Measurements from ENCODE around the gene SGCG. TPM values are rescaled to one million over a fixed set of nuclear protein-coding genes. Genes with fewer than 3 reads are reported as not detected.

SGCG gene
- total RNA-seq, 2 experiments from 2014 or later = not detected

GRCh38 chr13:23159760-23160637 is 20.8 kb upstream of the SGCG start:
- no peaks in the 10 kb centered on the region for H4K20me1 ChIP-seq (ENCODE audit: insufficient read depth, low read length)
- intact Hi-C loops (cut with micrococcal nuclease; ENCODE audit: unreplicated experiment) = no loop called here

GRCh38 chr13:23160638-23161480 is 19.9 kb upstream of the SGCG start:
- no peak overlapping the region for H2AFZ ChIP-seq (ENCODE audit: low read length)
- TF ChIP-seq CTCF (conservative IDR thresholded peaks at IDR 0.05; ENCODE audit: low read length) = no peak
- TF ChIP-seq EZH2phosphoT487 (IDR thresholded peaks at IDR 0.05; ENCODE audit: borderline replicate concordance, low read depth, low read length) = no peak
- no peak for DNase-seq (ENCODE audit: low spot score)
- no peaks in the 10 kb centered on the region for H3K36me3 ChIP-seq (ENCODE audit: insufficient read depth, low read length)
- H3K4me1 ChIP-seq (ENCODE audit: insufficient read depth, low read length, poor library complexity, severe bottlenecking) = no peaks in the 10 kb centered on the region
- H3K27ac ChIP-seq (ENCODE audit: low read depth, low read length, poor library complexity, severe bottlenecking) = no peak overlapping the region
- ChIA-PET CTCF (ENCODE audit: unreplicated experiment) (no interaction called here), POLR2A (no interaction called here)
- H3K4me2 ChIP-seq (ENCODE audit: low read length) = no peak overlapping the region
- H3K9me2 ChIP-seq (ENCODE audit: insufficient read depth, low read length) = no peaks in the 10 kb centered on the region
- no peaks in the 10 kb centered on the region for H3K9me3 ChIP-seq (ENCODE audit: low read length)
- H3K79me2 ChIP-seq (ENCODE audit: insufficient read depth, low read depth, low read length) = no peaks in the 10 kb centered on the region
- intact Hi-C loops (cut with micrococcal nuclease; ENCODE audit: unreplicated experiment) = no loop called here
- no peak overlapping the region for H3K4me3 ChIP-seq (ENCODE audit: low read depth, low read length, poor library complexity, severe bottlenecking)
- no TSS peak for BruUV-seq (replicated peaks)
- no peaks in the 10 kb centered on the region for H4K20me1 ChIP-seq (ENCODE audit: insufficient read depth, low read length)

More at GRCh38 chr13:23159760-23160637, 20.8 kb upstream of the SGCG start:
- Histone ChIP-seq H3K36me3 (ENCODE audit: insufficient read depth, low read length) (no peaks in the 10 kb centered on the region), H3K4me1 (ENCODE audit: insufficient read depth, low read length, poor library complexity, severe bottlenecking) (no peaks in the 10 kb centered on the region), H3K9me3 (ENCODE audit: low read length) (no peaks in the 10 kb centered on the region), H3K79me2 (ENCODE audit: insufficient read depth, low read depth, low read length) (no peaks in the 10 kb centered on the region), H3K4me3 (ENCODE audit: low read depth, low read length, poor library complexity, severe bottlenecking) (no peak overlapping the region), H2AFZ (ENCODE audit: low read length) (no peak overlapping the region), H3K27ac (ENCODE audit: low read depth, low read length, poor library complexity, severe bottlenecking) (no peak overlapping the region), H3K9me2 (ENCODE audit: insufficient read depth, low read length) (no peaks in the 10 kb centered on the region), H3K4me2 (ENCODE audit: low read length) (no peak overlapping the region)
- no peak for DNase-seq (ENCODE audit: low spot score)
- ChIA-PET CTCF (ENCODE audit: unreplicated experiment) (no interaction called here), POLR2A (no interaction called here)
- TF ChIP-seq EZH2phosphoT487 (IDR thresholded peaks at IDR 0.05; ENCODE audit: borderline replicate concordance, low read depth, low read length) (no peak), CTCF (conservative IDR thresholded peaks at IDR 0.05; ENCODE audit: low read length) (no peak)
- no TSS peak for BruUV-seq (replicated peaks)
